Activated T-cell treated with anti-CD3 and anti-CD28 coated beads, Interleukin-2, amount 50 U/mL, for 72 hours (primary cell): ENCODE measurements around the gene COPZ1. TPM values are rescaled to one million over a fixed set of nuclear protein-coding genes. Genes with fewer than 3 reads are reported as not detected.
A peak's percentile ranks its signal among the peaks of the same experiment; 100 is the strongest.

Source experiments
- ATAC-seq, 2 donors: fragments of 150-1000 bp; cut with Tn5 transposase; replicated peaks in 1 of 2; 2 replicates each; pipeline ENCODE4 v1.10.0; 2021; ENCODE audit warnings: moderate library complexity in 2 of 2, mild to moderate bottlenecking in 1 of 2
- DNase-seq, 2 donors: peaks; one replicate each; pipeline ENCODE4 v3.0.0; 2021 to 2022; ENCODE audit warnings: mixed read lengths in 1 of 2
- H3K27ac Mint-ChIP-seq: one replicate; pipeline ENCODE4 v1.8.0; 2022; ENCODE audit warnings: mild to moderate bottlenecking, moderate library complexity, mixed read lengths
- H3K27me3 Mint-ChIP-seq: one replicate; pipeline ENCODE4 v1.8.0; 2022; ENCODE audit warnings: low read depth, mixed read lengths
- H3K36me3 Mint-ChIP-seq, 2 donors: one replicate each; pipeline ENCODE4 v1.8.0; 2022; ENCODE audit warnings: mixed read lengths in 2 of 2, mild to moderate bottlenecking in 1 of 2; ENCODE audit not compliant: insufficient read depth in 2 of 2
- H3K4me1 Mint-ChIP-seq: one replicate; pipeline ENCODE4 v1.8.0; 2022; ENCODE audit warnings: low read depth, mixed read lengths
- H3K4me3 Mint-ChIP-seq, 2 donors: one replicate each; pipeline ENCODE4 v1.8.0; 2022; ENCODE audit warnings: mild to moderate bottlenecking in 2 of 2, mixed read lengths in 2 of 2, moderate library complexity in 2 of 2
- H3K9me3 Mint-ChIP-seq, 2 donors: one replicate each; pipeline ENCODE4 v1.8.0; 2022; ENCODE audit warnings: mixed read lengths in 2 of 2
- total RNA-seq, 2 donors: library from RNA; stranded (reverse); gene quantifications; one replicate each; pipeline ENCODE4 v1.2.3, GENCODE V29; 2022

Gene COPZ1
- total RNA-seq, 2 donors from 2014 or later = 124 to 135 TPM

DNA sequence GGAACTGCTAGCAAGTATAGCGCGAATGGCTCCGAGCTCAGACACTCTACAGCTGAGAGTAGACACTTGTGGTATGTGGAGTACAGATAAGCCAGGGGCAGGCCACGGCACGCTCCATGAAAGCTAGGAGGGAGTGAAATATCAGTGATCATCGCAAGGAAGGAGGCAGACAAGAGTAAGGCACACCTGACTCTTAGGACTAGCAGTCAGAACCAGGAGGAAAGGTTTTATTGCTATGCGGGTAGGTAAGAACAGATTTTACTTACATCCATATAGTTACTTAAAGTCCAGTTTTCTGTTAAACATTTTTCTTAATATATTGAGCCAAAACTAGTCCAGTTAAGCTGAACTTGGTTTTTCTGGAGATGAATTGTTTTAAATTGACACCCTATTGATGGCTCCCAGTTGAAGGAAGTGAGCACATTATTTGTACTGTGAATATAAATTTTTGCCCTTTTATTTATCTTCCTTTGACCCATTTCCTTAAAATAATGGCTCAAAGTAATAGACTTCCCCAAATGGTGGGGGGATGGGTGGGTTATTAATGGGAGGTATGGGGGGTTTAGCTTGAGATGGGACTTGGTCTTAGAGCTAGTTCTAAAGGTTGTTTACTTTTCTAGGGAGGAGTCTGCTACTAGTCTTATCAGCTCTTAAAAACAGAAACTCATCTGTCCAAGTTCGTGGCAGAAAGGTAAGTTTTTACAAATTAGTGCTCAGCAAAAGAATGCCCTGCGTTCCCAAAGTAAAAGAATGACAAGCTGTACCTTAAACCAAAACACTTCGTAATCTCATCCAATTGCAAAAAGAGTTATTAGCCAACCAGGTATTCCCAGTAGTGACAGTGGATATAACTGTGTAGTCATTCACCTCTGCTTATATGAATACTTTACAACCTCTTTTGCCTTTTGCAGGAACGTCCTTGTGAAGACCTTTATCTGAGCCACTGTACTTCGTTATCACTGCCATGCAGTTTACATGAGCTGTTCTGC lies 38.6 kb upstream of the COPZ1 start:
- Mint-ChIP-seq H3K9me3 (no peaks in the 10 kb centered on the region), H3K4me3 (peak overlapping the region in 1 of 2 donors; percentile 39), H3K27me3 (no peaks in the 10 kb centered on the region), H3K27ac (peak overlapping the region; percentile 87), H3K4me1 (peaks cover 53% of the 10 kb centered on the region), H3K36me3 (peaks cover 24 to 25% of the 10 kb centered on the region in 2 donors)
- ATAC-seq (peak in 1 of 2 donors; percentile 5), DNase-seq (peak in 1 of 2 donors; percentile 23)

DNA sequence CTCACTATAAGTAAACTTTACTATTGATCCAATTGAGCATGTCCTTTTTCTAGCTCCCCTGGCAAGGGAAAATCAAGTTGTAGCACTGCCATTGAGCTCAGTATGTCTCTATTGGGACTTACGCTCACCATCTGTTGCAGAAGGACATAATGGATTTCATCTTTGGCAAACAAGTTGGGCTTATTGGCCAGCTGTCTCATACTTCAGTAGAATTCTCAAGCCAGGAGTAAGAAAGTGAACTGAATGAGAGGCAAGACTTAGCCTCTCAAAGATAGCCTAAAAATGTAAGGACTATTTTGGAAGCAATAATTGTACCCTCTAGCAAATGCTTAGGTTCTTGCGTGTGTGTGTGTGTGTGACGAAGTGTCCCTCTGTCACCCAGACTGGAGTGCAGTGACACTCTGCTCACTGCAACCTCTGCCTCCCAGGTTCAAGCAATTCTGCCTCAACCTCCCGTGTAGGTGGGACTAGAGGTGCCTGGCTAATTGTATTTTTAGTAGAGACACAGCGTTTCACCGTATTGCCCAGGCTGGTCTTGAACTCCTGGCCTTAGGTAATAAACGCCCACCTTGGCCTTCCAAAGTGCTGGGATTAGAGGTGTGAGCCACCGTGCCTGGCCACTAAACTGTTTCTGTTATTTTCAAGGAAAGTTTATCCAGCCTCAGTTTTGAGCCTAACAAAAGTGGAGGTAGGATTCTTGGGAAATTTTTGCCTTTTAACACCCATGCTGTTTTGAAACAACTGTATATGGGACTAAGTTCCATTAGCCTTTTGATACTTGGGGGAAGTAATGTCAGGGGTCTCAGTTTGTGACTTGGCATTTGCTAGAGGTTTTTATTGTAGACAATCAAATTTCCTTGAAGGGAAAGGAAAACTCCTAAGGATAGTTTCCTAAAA lies 37.4 kb upstream of the COPZ1 start:
- H3K4me1 Mint-ChIP-seq = peaks cover 42% of the 10 kb centered on the region
- H3K27ac Mint-ChIP-seq = peak overlapping the region; percentile 87
- H3K4me3 Mint-ChIP-seq = peak overlapping the region in 1 of 2 donors; percentile 32
- DNase-seq (peak in 1 of 2 donors; percentile 31), ATAC-seq (peak in 1 of 2 donors; percentile 5)
- H3K36me3 Mint-ChIP-seq = peaks cover 22 to 24% of the 10 kb centered on the region in 2 donors
- no peaks in the 10 kb centered on the region for H3K27me3 Mint-ChIP-seq
- no peaks in the 10 kb centered on the region for H3K9me3 Mint-ChIP-seq

DNA sequence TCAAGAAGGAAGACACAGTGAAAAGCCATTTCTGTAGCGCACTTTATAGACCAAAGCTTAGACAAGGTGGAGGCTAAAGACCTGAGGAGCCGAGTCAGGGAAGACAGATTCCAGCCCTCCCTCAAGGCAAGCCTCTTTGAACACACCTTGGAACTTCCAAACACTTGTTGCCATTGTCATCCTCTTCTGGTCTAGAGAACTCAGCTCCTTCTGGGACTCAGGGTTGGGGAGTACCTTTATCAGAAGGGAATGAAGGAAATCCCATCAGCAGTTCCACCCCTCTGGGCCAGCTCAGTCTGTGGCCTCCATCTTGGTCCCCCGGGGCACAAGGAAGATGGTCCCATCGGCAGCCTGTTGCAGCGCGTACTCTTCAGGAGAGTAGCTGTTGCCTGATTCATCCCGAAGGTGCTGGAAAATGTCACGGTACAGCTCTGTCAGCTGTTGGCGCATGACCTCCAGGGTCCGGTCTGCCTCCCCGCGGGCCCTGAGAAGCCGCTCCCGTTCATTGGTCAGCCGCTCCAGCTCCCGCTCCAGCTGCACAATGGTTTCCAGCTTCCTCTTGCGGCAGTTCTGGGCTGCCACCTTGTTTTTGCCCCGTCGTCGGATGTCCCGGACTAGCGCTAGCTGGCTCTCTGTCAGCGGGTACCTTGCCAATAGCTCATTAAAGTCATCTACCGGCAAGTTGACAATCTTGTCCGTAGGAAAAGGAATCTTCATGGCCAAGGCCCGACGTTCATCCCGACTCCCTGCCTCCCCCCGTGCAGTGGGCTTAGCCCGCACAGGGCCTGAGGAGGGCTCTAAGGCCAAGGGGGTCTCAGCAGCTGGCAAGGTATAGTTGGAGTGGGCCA lies 32.6 kb upstream of the COPZ1 start:
- Mint-ChIP-seq H3K9me3 (no peaks in the 10 kb centered on the region), H3K4me3 (no peak overlapping the region), H3K27ac (peak overlapping the region; percentile 19), H3K36me3 (peaks cover under 1 to 2% of the 10 kb centered on the region in 2 donors), H3K4me1 (no peaks in the 10 kb centered on the region), H3K27me3 (no peaks in the 10 kb centered on the region)
- DNase-seq = no peak
- ATAC-seq = peak in 1 of 2 donors; percentile 4

DNA sequence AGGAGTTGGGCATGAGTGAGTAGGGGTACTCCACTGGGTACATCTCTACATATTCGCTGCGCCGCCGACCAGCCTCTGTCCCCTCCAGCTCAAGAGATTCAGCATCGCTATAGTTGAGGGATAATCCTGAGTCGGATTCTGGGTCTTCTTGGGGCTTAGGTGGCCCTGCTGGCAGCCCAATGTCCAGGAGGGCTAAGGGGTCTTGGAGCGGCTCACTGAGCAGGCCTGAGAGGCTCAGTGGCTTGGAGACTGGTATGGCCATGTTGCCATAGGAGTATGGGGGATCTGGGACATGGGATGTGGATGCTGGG lies 32.0 kb upstream of the COPZ1 start:
- H3K4me1 Mint-ChIP-seq = peaks cover 3% of the 10 kb centered on the region

DNA sequence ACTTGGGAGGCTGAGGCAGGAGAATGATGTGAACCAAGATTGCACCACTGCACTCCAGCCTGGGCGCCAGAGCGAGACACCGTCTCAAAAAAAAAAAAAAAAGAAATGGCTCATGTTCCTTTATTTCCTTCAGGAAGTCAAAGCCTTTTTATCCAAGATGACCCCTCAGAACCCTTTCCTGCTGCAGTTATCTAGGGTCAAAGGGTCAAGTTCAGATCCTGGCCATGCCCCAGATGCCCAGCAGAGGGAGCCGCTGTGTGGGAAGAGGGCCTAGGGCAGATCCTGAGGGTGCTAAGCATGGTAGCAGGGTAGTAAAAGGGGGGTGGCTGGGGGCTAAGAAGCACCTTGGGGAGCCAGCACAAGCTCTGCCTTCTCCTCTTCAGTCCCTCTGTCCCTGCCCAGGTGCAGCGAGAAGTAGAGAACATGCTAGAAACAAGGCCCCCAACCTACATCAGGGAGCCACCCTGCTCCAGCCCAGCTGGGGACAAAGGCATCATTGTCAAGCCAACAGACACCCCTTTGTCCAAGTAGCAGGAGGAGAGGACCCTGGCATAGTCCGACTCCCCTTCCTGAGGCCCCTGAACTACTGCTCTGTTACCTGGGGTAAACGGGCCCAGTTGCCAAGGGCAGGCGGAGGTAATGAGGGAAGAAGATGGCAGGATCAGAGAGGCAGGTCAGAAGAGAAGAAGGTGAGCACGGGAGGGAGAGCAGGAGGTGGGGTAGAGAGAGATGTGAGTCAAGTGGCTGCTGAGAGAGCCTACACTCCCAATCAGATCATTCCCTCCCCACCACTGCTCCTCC lies 30.6 kb upstream of the COPZ1 start:
- no peaks in the 10 kb centered on the region for H3K9me3 Mint-ChIP-seq
- H3K36me3 Mint-ChIP-seq = no peaks in the 10 kb centered on the region
- DNase-seq (peak; percentile 61 to 72), ATAC-seq (peak in 1 of 2 donors; percentile 37)
- H3K27ac Mint-ChIP-seq = no peak overlapping the region
- peaks cover 16% of the 10 kb centered on the region for H3K27me3 Mint-ChIP-seq
- peaks cover 6% of the 10 kb centered on the region for H3K4me1 Mint-ChIP-seq
- H3K4me3 Mint-ChIP-seq = no peak overlapping the region

More for the DNA sequence above, 32.0 kb upstream of the COPZ1 start:
- peak in 1 of 2 donors; percentile 1 for ATAC-seq
- H3K9me3 Mint-ChIP-seq = no peaks in the 10 kb centered on the region
- H3K27ac Mint-ChIP-seq = peak overlapping the region; percentile 4
- DNase-seq = no peak
- H3K36me3 Mint-ChIP-seq = no peaks in the 10 kb centered on the region
- H3K27me3 Mint-ChIP-seq = peaks cover 3% of the 10 kb centered on the region
- H3K4me3 Mint-ChIP-seq = no peak overlapping the region

DNA sequence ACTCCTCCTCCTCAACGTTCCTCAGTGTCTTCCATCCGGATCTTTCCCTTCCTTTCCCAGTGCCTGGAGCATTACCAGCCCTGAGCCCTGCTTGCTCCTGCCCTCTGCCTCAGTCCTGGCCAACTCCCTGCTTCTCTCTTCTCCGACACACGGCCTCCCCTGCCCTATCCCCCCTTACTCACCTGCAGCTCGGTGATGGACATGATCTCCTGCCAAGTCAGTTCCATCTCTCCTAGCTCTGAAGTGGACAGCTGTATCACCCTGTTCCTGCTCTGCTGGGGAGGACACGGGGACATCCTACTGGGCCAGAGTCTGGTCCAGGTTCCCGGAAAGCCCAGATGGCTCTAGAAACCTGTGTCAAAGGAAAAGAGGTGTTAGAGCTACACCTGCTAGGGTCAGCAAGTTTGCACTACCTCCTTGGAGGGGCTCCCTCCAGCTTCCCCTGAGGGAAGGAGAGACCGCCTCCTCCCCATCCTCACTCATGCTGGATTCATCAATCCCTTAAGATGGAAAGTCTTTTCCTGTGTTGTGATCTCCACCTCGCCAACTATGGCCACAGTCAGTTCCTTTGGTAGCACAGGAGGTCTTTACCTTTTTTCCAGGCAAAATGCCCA lies 29.9 kb upstream of the COPZ1 start:
- no peak overlapping the region for H3K4me3 Mint-ChIP-seq
- peaks cover 23% of the 10 kb centered on the region for H3K27me3 Mint-ChIP-seq
- ATAC-seq (no peak), DNase-seq (no peak)
- H3K36me3 Mint-ChIP-seq = no peaks in the 10 kb centered on the region
- no peak overlapping the region for H3K27ac Mint-ChIP-seq
- no peaks in the 10 kb centered on the region for H3K9me3 Mint-ChIP-seq
- H3K4me1 Mint-ChIP-seq = peaks cover 6% of the 10 kb centered on the region

DNA sequence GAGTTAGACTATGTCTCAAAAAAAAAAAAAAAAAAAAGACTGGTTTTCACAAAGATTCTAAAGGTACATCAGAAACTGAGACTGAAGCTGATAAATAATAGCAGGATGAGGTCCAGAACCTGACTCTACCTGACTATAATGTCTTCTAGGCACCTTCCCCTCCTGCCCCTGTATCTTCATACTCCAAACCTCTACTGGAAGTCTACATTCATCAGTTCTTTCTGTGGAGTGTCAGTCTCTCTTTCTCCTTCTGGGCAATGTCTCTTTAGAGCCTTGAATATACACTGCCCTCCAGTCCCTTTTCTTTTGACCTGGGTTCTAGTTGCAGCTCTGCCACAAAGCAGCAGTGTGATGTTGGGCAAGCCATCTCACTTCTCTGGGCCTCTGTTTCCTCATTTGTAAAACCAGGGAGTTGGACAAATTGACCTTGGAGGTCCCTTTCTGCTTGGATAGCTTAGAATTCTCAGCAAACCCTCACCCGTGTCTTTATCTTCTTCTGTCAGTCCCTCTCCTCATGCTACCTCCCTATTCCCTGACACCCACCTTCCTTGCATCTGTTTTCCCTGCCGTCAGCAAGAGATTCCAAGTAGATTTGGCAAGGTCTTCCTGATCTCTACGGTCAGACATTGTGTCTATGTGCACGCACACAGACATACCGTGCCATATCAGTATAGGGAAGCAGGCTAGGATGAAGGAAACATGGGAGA lies 28.4 kb upstream of the COPZ1 start:
- Mint-ChIP-seq H3K36me3 (no peaks in the 10 kb centered on the region), H3K27ac (no peak overlapping the region), H3K27me3 (peaks cover 35% of the 10 kb centered on the region), H3K4me1 (peaks cover 15% of the 10 kb centered on the region), H3K9me3 (no peaks in the 10 kb centered on the region), H3K4me3 (no peak overlapping the region)
- ATAC-seq (no peak), DNase-seq (no peak)

DNA sequence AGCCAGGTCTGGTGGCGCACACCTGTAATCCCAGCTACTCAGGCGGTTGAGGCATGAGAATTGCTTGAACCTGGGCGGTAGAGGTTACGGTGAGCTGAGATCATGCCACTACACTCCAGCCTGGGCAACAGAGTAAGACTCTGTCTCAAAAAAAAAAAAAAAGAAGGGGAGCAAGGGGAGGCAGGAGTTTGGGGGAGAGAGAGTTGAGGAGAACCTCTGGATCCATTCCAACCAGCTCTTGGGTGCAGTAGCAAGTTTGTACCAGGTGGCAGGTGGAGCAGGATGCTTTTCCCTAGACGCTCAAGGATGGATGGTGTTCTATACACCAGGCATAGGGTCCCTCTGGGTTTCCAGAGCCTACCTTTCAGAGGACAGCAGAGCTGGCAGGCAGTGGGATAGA lies 26.0 kb upstream of the COPZ1 start:
- H3K36me3 Mint-ChIP-seq = no peaks in the 10 kb centered on the region
- peaks cover 20% of the 10 kb centered on the region for H3K4me1 Mint-ChIP-seq
- DNase-seq = no peak
- no peak overlapping the region for H3K4me3 Mint-ChIP-seq
- ATAC-seq = no peak
- no peaks in the 10 kb centered on the region for H3K9me3 Mint-ChIP-seq
- no peak overlapping the region for H3K27ac Mint-ChIP-seq
- peaks cover 58% of the 10 kb centered on the region for H3K27me3 Mint-ChIP-seq

DNA sequence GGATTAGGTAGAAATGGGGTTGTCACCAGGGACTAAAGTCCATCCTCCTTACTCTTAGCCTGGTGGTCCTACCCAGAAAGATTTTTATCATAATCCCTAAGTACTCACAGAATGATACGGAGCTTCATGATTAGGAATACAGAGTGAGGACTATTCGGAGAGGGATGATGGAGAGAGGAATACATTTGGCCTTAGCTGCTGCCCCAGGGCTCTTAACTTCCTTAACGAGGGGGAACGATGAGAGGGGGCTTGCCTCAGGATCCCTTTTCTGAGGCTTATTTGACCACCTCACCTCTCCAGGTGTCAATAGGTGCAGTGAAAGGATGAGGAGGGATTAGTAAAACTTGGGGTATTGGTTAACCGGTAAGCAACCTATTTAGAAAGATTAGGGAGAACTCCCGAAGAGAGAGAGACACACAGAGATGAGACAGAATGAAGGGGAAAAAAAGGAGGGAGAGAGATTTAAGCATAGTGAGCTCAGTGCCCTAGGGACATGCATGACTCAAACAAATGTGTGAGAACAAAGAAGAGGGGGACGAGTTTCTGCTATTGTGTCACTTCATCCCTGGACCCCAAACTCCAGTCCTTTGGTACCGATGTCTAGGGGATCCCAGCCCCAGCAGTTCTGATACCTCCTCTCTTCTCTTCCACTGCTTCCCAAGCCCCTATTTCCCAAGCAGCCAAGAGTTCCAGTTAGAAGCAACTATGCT lies 25.3 kb upstream of the COPZ1 start:
- Mint-ChIP-seq H3K9me3 (no peaks in the 10 kb centered on the region), H3K4me1 (peaks cover 20% of the 10 kb centered on the region), H3K36me3 (no peaks in the 10 kb centered on the region), H3K4me3 (no peak overlapping the region), H3K27me3 (peaks cover 66% of the 10 kb centered on the region), H3K27ac (no peak overlapping the region)
- no peak for DNase-seq
- no peak for ATAC-seq

DNA sequence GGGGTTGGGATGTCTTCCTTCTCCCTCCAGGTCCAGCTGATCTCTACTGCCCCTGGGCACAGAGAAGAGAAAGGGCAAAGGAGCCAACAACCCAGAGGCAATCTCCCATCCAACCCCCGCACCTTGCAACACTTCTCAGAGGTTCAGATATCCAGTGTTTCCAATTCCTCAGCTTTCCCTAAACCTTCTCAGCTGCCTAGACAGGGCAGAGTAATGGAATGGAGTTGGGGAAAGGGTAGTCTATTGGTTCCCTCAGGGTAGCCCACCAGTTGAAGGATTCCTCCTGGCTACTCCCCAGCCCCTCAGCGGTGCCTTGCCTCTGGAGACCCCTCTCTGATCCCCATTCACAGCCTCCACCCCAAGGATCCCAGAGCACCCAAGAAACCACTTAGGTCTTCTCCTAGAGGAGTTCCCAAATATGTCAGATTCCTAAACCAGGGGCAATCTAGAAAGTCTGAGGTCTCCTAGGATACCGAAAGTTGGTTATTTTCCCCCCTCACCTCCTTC lies 24.7 kb upstream of the COPZ1 start:
- DNase-seq (no peak), ATAC-seq (no peak)
- Mint-ChIP-seq H3K4me3 (peak overlapping the region in 1 of 2 donors; percentile 72), H3K36me3 (no peaks in the 10 kb centered on the region), H3K9me3 (no peaks in the 10 kb centered on the region), H3K27me3 (peaks cover 68% of the 10 kb centered on the region), H3K4me1 (peaks cover 20% of the 10 kb centered on the region), H3K27ac (no peak overlapping the region)
